Esophagus (tissue), 2 donors: ENCODE results near the gene SYTL3. TPM values are rescaled to one million over a fixed set of nuclear protein-coding genes. Genes with fewer than 3 reads are reported as not detected.
"Not testable (repeated sequence)": the region's sequence is repeated elsewhere in the genome, so short reads cannot be mapped to it uniquely, and the experiment has no call there.

Source experiments
- H3K27ac ChIP-seq, 2 donors: one replicate each; pipeline ENCODE4 v1.5.1; 2013; ENCODE audit warnings: low read depth in 2 of 2, mild to moderate bottlenecking in 2 of 2, inconsistent platforms in 1 of 2, low read length in 1 of 2, moderate library complexity in 1 of 2
- H3K27me3 ChIP-seq, 2 donors: one replicate each; pipeline ENCODE4 v1.6.1; 2013; ENCODE audit warnings: low read length in 2 of 2, control low read depth in 1 of 2, mild to moderate bottlenecking in 1 of 2; ENCODE audit not compliant: insufficient read depth in 2 of 2, control insufficient read depth in 1 of 2
- H3K36me3 ChIP-seq, 2 donors: one replicate each; pipeline ENCODE4 v1.6.1; 2013; ENCODE audit warnings: low read length in 1 of 2; ENCODE audit not compliant: control insufficient read depth in 2 of 2, insufficient read depth in 2 of 2
- H3K4me1 ChIP-seq, 2 donors: one replicate each; pipeline ENCODE4 v1.6.1; 2013; ENCODE audit warnings: low read length in 1 of 2; ENCODE audit not compliant: control insufficient read depth in 2 of 2, insufficient read depth in 2 of 2
- H3K4me3 ChIP-seq, 2 donors: one replicate each; pipeline ENCODE4 v1.5.1; 2013; ENCODE audit warnings: low read length in 2 of 2, mild to moderate bottlenecking in 2 of 2, low read depth in 1 of 2, moderate library complexity in 1 of 2
- H3K9me3 ChIP-seq, 2 donors: one replicate each; pipeline ENCODE4 v1.6.1; 2013; ENCODE audit warnings: mild to moderate bottlenecking in 2 of 2, low read depth in 1 of 2, low read length in 1 of 2, moderate library complexity in 1 of 2; ENCODE audit not compliant: control insufficient read depth in 2 of 2, insufficient read depth in 1 of 2
- WGBS, 2 donors: extraction: QIAGEN DNeasy Blood & Tissue Kit; methylation state at CpG; one replicate each; pipeline ENCODE4 v1.1.7; 2013; 5-methylcytosine and 5-hydroxymethylcytosine counted together
- polyA plus RNA-seq, 2 donors: library from polyadenylated mRNA; stranded (reverse); fragments of 200-250 nt; gene quantifications; one replicate each; pipeline ENCODE4 v1.2.3, GENCODE V29; 2013
- donor health status: healthy with polysubstance abuse.
- donor health status: Bipolar disorder and iron deficiency.

SYTL3 gene
- polyA plus RNA-seq, 2 donors = 2.4 to 2.6 TPM

DNA sequence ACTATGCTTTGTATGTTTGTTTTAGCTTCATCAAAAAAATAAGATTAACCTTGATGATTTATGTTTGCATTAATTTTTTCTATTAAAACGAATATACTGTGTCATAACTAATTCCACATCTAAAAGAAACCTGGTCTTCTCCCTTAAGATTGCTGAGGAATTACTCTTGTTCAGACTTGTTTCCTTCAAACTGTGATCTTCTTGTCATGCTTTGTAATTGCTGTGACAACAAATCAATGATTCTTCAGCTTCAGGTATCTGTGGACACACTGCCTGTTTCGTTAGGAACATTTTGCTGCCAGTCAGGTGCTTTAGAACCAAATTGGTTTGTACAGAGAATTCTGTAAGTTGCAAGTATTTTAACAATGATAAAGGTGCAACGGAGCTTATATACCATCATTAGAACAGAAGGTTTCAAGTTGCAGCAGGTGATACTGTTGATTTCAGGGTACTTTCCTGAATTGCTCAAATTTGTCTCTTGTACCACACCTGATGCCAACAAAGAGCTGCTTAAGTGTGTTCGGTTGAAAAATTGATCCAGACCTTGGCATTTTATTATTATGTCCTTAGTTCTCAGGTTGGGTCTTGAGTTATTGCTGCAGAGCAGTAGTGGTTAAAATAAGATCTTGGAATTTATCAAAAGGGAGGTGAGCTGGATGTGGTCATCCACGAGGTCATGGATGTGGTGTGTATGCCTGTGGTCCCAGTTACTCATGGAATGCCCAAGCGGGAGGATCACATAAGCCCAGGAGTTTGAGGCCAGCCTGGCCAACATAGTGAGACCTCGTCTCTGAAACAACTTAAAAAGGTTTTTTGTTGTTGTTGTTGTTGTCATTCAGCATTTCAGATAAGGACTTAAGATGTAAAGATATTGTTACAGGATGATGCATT lies 19.5 kb downstream of the SYTL3 start:
- no peaks in the 10 kb centered on the region for H3K9me3 ChIP-seq
- peak overlapping the region; percentile 22 to 28 for H3K27ac ChIP-seq
- H3K4me3 ChIP-seq = no peak overlapping the region
- no peaks in the 10 kb centered on the region for H3K27me3 ChIP-seq
- no peaks in the 10 kb centered on the region for H3K36me3 ChIP-seq
- peaks cover 0 to 8% of the 10 kb centered on the region in 2 donors for H3K4me1 ChIP-seq
- WGBS, 2 donors = 59 to 61% methylated on average over 7 of the region's 7 CpGs

DNA sequence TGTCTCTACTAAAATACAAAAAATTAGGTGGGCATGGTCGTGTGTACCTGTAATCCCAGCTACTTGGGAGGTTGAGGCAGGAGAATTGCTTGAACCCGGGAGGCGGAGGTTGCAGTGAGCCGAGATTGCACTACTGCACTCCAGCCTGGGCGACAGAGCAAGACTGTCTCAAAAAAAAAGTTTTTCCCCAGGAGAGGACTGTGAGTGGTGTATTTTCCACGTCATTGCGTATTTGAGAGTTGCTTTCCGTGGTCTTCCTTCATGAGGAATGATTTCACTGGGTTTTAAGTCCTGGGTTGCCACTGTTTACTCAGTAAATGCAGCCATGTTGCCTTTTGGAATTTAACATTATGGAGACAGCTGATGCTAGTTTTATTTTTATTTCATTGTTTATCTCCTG lies 22.3 kb downstream of the SYTL3 start:
- not testable (repeated sequence) for H3K4me1 ChIP-seq, H3K36me3 ChIP-seq, H3K9me3 ChIP-seq, H3K27me3 ChIP-seq, H3K4me3 ChIP-seq, H3K27ac ChIP-seq
- 88 to 91% methylated on average over 8 of the region's 8 CpGs for WGBS, 2 donors

DNA sequence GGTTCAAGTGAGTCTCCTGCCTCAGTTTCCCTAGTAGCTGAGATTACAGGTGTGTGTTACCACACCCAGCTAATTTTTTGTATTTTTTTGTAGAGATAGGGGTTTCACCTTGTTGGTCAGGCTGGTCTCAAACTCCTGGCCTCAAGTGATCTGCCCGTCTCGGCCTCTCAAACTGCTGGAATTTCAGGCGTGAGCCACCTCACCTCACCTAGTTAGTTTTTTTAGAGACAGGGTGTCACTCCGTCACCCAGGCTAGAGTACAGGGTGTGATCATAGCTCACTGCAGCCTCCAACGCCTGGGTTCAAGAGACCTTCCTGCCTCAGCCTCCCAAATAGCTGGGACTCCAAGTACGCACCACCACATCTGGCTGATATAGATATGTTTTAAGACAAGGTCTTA lies 22.9 kb downstream of the SYTL3 start:
- Histone ChIP-seq H3K4me3 (no peak overlapping the region), H3K9me3 (no peaks in the 10 kb centered on the region), H3K27ac (no peak overlapping the region), H3K4me1 (peaks cover 0 to 7% of the 10 kb centered on the region in 2 donors), H3K27me3 (no peaks in the 10 kb centered on the region), H3K36me3 (no peaks in the 10 kb centered on the region)
- WGBS, 2 donors = 95 to 96% methylated on average over 6 of the region's 6 CpGs

DNA sequence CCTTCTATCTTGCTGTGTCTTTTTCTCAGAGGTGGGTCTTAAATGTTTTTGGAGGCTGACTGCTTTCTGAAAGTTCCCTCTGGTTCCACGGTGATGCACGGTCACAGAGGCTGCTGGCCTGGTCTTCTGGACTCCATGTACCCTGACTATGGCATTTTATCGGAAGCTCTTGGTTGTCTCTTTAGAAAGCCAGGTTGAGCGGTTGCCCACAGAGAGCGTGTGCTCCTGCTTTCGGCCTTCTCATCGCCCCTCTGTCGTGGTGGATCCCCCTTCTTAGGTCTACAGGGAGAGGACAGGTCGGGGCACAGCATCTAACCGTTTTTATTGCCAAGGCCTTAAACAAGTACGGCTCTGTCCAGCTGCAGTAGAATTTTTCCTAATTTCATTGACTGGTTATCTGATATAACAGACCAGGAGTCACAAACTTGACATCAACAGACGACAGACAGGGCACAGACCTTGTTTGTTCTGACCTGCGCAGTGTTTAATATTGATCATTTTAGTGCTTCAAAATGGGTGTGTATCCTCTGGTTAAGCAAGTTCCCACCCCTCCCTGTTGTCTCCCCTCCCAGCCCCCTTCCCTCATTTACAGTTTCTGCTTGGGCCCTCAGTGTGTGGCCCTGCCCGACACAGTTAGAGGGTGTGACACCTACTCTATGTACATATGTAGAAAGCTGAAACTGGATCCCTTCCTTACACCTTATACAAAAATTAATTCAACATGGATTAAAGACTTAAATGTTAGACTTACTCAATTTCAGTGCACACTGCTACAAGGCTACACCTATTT lies 24.7 kb downstream of the SYTL3 start:
- Histone ChIP-seq H3K4me3 (no peak overlapping the region), H3K27ac (no peak overlapping the region), H3K4me1 (no peaks in the 10 kb centered on the region), H3K36me3 (no peaks in the 10 kb centered on the region), H3K9me3 (no peaks in the 10 kb centered on the region), H3K27me3 (no peaks in the 10 kb centered on the region)
- 86 to 90% methylated on average over 14 of the region's 14 CpGs for WGBS, 2 donors

DNA sequence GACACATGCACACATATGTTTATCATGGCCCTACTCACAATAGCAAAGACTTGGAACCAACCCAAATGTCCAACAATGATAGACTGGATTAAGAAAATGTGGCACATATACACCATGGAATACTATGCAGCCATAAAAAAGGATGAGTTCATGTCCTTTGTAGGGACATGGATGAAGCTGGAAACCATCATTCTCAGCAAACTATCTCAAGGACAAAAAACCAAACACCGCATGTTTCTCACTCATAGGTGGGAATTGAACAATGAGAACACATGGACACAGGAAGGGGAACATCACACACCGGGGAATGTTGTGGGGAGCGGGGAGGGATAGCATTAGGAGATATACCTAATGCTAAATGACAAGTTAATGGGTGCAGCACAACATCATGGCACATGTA lies 27.2 kb downstream of the SYTL3 start:
- 91 to 98% methylated on average over 3 of the region's 3 CpGs for WGBS, 2 donors
- not testable (repeated sequence) for H3K27me3 ChIP-seq, H3K4me1 ChIP-seq, H3K9me3 ChIP-seq, H3K27ac ChIP-seq, H3K36me3 ChIP-seq, H3K4me3 ChIP-seq

DNA sequence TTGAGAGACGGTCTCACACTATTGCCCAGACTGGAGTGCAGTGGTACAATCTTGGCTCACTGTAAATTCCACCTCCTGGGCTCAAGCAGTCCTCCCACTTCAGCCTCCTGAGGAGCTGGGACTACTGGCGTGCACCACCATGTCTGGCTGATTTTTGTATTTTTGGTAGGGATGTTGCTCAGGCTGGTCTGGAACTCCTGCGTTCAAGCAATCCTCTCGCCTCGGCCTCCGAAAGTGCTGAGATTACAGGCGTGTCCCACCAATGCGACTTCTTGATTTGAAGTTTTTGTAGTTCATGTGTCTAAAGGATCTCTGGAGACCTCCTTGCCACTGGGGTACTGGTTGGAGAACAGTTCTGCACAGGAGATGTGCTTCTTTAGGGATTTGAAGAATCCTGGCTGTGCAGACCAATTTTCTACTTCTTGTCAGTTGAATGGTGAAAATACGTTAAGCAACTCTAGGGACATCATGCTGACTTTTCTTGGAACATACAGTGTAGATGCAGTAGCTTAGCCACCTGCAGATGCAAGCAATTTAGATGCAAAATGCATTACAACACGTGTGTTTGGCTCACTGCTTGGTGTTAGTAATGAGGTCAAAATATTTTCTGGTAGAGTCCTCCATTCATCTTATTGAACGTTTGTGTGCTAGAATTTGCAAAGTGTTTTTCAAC lies 28.2 kb downstream of the SYTL3 start:
- WGBS, 2 donors = 87 to 88% methylated on average over 11 of the region's 11 CpGs
- H3K27ac ChIP-seq = no peak overlapping the region
- no peak overlapping the region for H3K4me3 ChIP-seq

DNA sequence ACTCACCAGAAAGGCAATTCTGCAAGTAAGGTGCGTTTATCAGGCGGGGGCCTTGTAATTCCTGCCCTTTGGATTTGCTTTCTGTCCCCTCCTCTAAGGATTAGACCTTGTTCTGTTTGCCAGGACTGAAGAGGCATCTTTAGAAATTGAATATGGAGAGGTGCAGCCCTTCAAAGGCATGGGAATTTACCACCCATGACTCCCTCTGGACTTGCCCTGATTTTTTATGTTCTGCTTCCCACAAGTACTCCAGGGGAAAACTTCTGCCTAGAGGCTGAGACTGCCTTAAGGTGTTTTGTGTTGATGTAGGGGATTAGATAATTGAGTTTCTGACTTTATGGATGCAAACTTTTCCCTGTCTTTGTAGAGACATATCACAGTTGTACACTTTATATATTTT lies 30.2 kb downstream of the SYTL3 start:
- no peaks in the 10 kb centered on the region for H3K36me3 ChIP-seq
- H3K4me3 ChIP-seq = no peak overlapping the region
- no peaks in the 10 kb centered on the region for H3K9me3 ChIP-seq
- WGBS, 2 donors = 86 to 89% methylated on average over 2 of the region's 2 CpGs
- H3K27me3 ChIP-seq = no peaks in the 10 kb centered on the region
- H3K27ac ChIP-seq = no peak overlapping the region
- no peaks in the 10 kb centered on the region for H3K4me1 ChIP-seq

More for the DNA sequence above, 28.2 kb downstream of the SYTL3 start:
- H3K27me3 ChIP-seq = no peaks in the 10 kb centered on the region
- no peaks in the 10 kb centered on the region for H3K4me1 ChIP-seq
- no peaks in the 10 kb centered on the region for H3K9me3 ChIP-seq
- H3K36me3 ChIP-seq = no peaks in the 10 kb centered on the region

DNA sequence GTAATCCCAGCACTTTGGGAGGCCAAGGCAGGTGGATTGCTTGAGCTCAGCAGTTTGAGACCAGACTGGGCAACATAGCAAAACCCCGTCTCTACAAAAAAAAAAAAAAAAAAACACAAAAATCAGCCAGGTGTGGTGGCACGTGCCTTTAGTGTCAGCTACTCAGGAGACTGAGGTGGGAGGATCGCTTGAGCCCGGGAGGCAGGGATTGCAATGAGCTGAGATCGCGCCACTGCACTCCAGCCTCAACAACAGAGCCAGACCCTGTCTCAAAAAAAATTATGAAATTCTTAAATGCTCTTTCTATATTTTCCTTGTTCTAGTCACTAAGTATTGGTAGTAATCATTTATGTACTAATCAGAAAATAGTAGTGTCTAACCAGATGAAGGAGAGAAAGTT lies 30.6 kb downstream of the SYTL3 start:
- no peaks in the 10 kb centered on the region for H3K4me1 ChIP-seq
- no peaks in the 10 kb centered on the region for H3K9me3 ChIP-seq
- WGBS, 2 donors = 92 to 93% methylated on average over 6 of the region's 6 CpGs
- H3K27ac ChIP-seq = no peak overlapping the region
- no peaks in the 10 kb centered on the region for H3K36me3 ChIP-seq
- H3K4me3 ChIP-seq = no peak overlapping the region
- no peaks in the 10 kb centered on the region for H3K27me3 ChIP-seq

DNA sequence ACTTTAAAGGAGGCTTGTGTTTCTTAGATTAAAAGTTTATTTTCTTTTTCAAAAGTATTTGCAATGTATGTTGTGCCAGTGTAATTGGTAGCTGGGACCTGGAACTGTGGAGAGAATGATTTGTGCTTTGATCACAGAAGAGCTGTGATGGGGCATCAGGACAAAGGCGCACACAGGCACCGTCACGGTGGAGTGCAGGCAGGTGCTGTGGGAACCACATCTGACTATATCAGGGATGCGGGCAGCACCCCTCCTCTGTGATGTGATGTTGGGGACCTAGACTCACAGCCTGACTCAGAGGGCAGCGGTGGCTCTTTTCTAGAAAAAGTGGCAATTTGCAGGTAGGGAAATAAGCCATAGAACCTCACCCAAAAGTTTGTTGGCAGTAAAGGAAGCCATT lies 34.5 kb downstream of the SYTL3 start:
- Histone ChIP-seq H3K4me1 (peaks cover 0 to 5% of the 10 kb centered on the region in 2 donors), H3K9me3 (no peaks in the 10 kb centered on the region), H3K36me3 (no peaks in the 10 kb centered on the region), H3K4me3 (no peak overlapping the region), H3K27ac (no peak overlapping the region), H3K27me3 (no peaks in the 10 kb centered on the region)
- WGBS, 2 donors = 85 to 88% methylated on average over 5 of the region's 5 CpGs
